Posterior vena cava (tissue), 2 donors: ENCODE measurements around the gene ADPRM. TPM values are rescaled to one million over a fixed set of nuclear protein-coding genes. Genes with fewer than 3 reads are reported as not detected.

Source experiments
- DNase-seq: peaks from one replicate; pipeline ENCODE4 v3.0.0-alpha.2; 2020; ENCODE audit warnings: low spot score
- intact Hi-C, 2 donors: fragments of 100-400 bp; cut with DNase I; formaldehyde crosslinking; loops; one replicate each; pipeline versions ENCODE4 v1.14.1 to v1.14.2; 2022 to 2023
- total RNA-seq, 2 donors: library from RNA; stranded (reverse); fragmentation: NEBNext Ultra II Directional; extraction: Animal tissue kit (Norgen Biotek cat#: 25700); gene quantifications; one replicate each; pipeline ENCODE4 v1.2.1, GENCODE V29; 2021
- donor health status: DM: yes; HTN: yes; CAD: no.
- donor health status: DM: yes; HTN: yes; CAD: no.

Gene ADPRM
- total RNA-seq, 2 donors from 2014 or later: 8.5 to 12.0 TPM

- no peak for DNase-seq
- intact Hi-C loops: no loop called here
These were observed 59.2 kb downstream of the ADPRM start for GRCh38 chr17:10756619-10757018.

DNA sequence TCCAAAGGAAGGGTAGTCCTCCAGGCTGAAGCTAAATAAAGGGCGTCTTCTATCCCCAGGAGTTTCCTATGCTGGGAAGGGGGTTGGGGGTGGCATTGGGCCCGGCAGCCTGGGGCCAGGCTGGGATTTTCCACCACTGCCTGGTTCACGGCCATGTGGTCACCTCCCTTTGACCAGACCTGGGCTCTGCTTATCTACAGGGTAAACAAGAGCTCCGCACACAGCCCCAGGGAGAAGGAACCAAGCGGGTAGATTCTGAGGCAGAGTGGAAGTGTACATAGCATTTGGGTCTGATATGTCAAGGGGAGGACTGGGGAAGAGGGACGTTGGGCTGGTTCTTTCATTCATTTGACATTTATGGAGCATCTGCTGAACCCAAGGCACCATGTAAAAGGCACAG, 59.7 kb downstream of the ADPRM start:
- intact Hi-C loops: no loop called here
- no peak for DNase-seq

DNA sequence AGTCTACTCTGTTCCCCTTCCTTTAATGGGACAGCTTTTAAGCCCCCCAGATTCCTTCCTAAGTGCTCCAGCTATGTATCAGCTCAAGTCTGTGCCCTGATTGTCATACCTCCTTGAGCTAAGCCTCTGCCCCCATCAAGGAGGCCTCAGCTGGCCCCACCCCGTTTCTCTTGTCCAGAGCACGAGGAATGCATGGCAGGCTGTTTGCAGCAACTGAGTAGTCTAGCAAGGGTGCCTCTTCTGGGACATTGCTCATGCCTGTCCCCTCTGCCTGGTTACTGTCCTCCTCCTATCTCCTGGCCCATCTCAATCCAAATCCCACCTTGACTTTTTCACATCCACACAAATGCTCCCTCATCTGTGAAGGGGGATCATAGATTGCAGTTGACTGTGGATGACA, 60.3 kb downstream of the ADPRM start:
- intact Hi-C loops: no loop called here
- DNase-seq: no peak

- intact Hi-C loops: no loop called here
These were observed 60.7 kb downstream of the ADPRM start for GRCh38 chr17:10758062-10758461.

More at GRCh38 chr17:10758062-10758461, 60.7 kb downstream of the ADPRM start:
- no peak for DNase-seq

Other genes with a start within 250 kb of the ADPRM start
- gene MYH4, start 228.0 kb upstream of the ADPRM start, total RNA-seq: not detected
- under 1 TPM in 1 of 2 donors, not detected in 1; 0.14 TPM for gene MYH1, start 179.1 kb upstream of the ADPRM start, total RNA-seq
- under 1 TPM in 1 of 2 donors, not detected in 1; 0.43 TPM for gene MYH2, start 147.9 kb upstream of the ADPRM start, total RNA-seq
- 10 to 100 TPM; 19.9 to 75.1 TPM for gene MYH3, start 40.3 kb upstream of the ADPRM start, total RNA-seq
- gene SCO1, start 61 bp upstream of the ADPRM start, total RNA-seq: 10 to 100 TPM; 21.7 to 25.8 TPM
- gene TMEM220, start 32.4 kb downstream of the ADPRM start, total RNA-seq: 10 to 100 TPM; 11.8 to 15.2 TPM
- not detected for gene TMEM238L, start 106.5 kb downstream of the ADPRM start, total RNA-seq
- gene PIRT, start 140.5 kb downstream of the ADPRM start, total RNA-seq: not detected